Osteoblast (primary cell): ENCODE data around the gene CCDC102B. TPM values are rescaled to one million over a fixed set of nuclear protein-coding genes. Genes with fewer than 3 reads are reported as not detected.

Experiments used
- DNase-seq: peaks from one replicate; pipeline ENCODE4 v3.0.0; 2011; ENCODE audit warnings: low spot score, mixed read lengths; ENCODE audit not compliant: insufficient read length; ENCODE audit errors: missing footprints
- H2AFZ ChIP-seq: 2 replicates; pipeline ENCODE4 v1.6.0; 2011; ENCODE audit warnings: mild to moderate bottlenecking, low read length
- H3K27ac ChIP-seq: 2 replicates; pipeline ENCODE4 v1.5.1; 2011; ENCODE audit warnings: mild to moderate bottlenecking, low read depth, low read length, moderate library complexity
- H3K27me3 ChIP-seq: 2 replicates; pipeline ENCODE4 v1.6.0; 2012; ENCODE audit warnings: mild to moderate bottlenecking, control low read depth, inconsistent platforms, low read length, moderate library complexity; ENCODE audit not compliant: insufficient read depth
- H3K36me3 ChIP-seq: 2 replicates; pipeline ENCODE4 v1.5.1; 2011; ENCODE audit warnings: mild to moderate bottlenecking, low read length, control low read depth, moderate library complexity; ENCODE audit not compliant: insufficient read depth
- H3K4me1 ChIP-seq: 2 replicates; pipeline ENCODE4 v1.5.1; 2011; ENCODE audit warnings: mild to moderate bottlenecking, low read length, control low read depth, moderate library complexity; ENCODE audit not compliant: insufficient read depth
- H3K4me2 ChIP-seq: 2 replicates; pipeline ENCODE4 v1.6.0; 2011; ENCODE audit warnings: mild to moderate bottlenecking, low read length; ENCODE audit not compliant: insufficient read depth
- H3K4me3 ChIP-seq: fragments of 200-600 bp; sonication (generic); 3 replicates; pipeline ENCODE4 v1.5.1; 2012; ENCODE audit warnings: mild to moderate bottlenecking, low read length, inconsistent platforms; ENCODE audit not compliant: insufficient read depth
- H3K79me2 ChIP-seq: 2 replicates; pipeline ENCODE4 v1.6.0; 2012; ENCODE audit warnings: mild to moderate bottlenecking, low read length, control low read depth, inconsistent platforms; ENCODE audit not compliant: insufficient read depth
- H3K9me3 ChIP-seq: 2 replicates; pipeline ENCODE4 v1.5.1; 2011; ENCODE audit warnings: low read depth, low read length, control low read depth
- H4K20me1 ChIP-seq: 2 replicates; pipeline ENCODE4 v1.6.0; 2012; ENCODE audit warnings: mild to moderate bottlenecking, low read length, control low read depth; ENCODE audit not compliant: insufficient read depth
- CTCF ChIP-seq: IDR thresholded peaks from 2 replicates; pipeline ENCODE4 v1.5.1; 2011; ENCODE audit warnings: mild to moderate bottlenecking, low read depth, low read length, moderate library complexity; ENCODE audit errors: extremely low read depth
- total RNA-seq: library from RNA; depleted of rRNA; stranded (reverse); fragments of >200 nt; gene quantifications from 2 replicates; pipeline ENCODE4 v1.2.3, GENCODE V29; 2012

CCDC102B gene
- total RNA-seq, 1 donor: 9.4 TPM

DNA sequence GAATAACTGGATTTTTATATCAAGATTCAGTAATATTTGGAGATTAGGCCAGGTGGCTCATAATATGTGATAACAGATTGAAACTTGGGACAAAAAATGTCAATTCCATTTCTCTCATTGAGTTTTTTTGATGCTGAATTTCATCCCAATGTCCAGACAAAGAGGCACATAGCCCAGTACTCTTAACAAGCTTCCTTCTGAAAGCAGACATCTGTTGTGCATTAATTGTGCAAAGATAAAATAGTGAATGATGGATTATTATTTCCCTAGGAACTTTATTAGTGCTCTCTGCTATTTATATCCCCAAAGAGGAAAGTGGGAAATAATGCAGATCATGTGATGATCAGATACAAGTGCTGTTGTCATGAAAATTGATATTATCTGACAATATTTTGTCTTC is 234.1 kb downstream of the CCDC102B start:
- no peak overlapping the region for H2AFZ ChIP-seq
- no peak overlapping the region for H3K4me3 ChIP-seq
- no peak overlapping the region for H3K27ac ChIP-seq
- no peaks in the 10 kb centered on the region for H3K36me3 ChIP-seq
- no peaks in the 10 kb centered on the region for H3K27me3 ChIP-seq
- H3K4me2 ChIP-seq: no peak overlapping the region
- no peaks in the 10 kb centered on the region for H3K9me3 ChIP-seq
- no peaks in the 10 kb centered on the region for H3K79me2 ChIP-seq
- H4K20me1 ChIP-seq: no peaks in the 10 kb centered on the region
- no peak for TF ChIP-seq CTCF
- H3K4me1 ChIP-seq: no peaks in the 10 kb centered on the region
- DNase-seq: no peak

DNA sequence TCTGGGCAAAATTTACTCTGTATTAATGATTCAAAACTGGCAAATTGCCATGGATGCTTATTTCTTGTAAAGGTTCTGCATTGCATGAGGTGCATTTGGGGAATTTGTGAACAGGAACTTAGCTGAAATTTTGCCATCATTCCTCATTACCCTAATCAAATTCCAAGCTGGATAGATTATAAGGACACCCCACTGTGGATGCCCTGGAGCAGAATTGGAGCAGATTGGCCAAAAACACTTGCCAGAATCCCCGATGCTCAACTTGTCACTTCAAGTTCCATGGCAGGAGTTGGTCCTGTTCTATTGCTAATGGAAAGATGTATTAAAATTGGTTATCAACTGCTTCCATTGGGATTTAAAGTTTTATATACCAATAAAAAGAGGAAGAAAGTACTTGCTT is 237.9 kb downstream of the CCDC102B start:
- H3K79me2 ChIP-seq: no peaks in the 10 kb centered on the region
- no peak overlapping the region for H2AFZ ChIP-seq
- H3K27me3 ChIP-seq: no peaks in the 10 kb centered on the region
- no peak overlapping the region for H3K27ac ChIP-seq
- H3K4me3 ChIP-seq: no peak overlapping the region
- no peaks in the 10 kb centered on the region for H3K9me3 ChIP-seq
- no peak for DNase-seq
- H3K4me1 ChIP-seq: no peaks in the 10 kb centered on the region
- H3K36me3 ChIP-seq: no peaks in the 10 kb centered on the region
- H3K4me2 ChIP-seq: no peak overlapping the region
- no peak for TF ChIP-seq CTCF
- H4K20me1 ChIP-seq: no peaks in the 10 kb centered on the region

DNA sequence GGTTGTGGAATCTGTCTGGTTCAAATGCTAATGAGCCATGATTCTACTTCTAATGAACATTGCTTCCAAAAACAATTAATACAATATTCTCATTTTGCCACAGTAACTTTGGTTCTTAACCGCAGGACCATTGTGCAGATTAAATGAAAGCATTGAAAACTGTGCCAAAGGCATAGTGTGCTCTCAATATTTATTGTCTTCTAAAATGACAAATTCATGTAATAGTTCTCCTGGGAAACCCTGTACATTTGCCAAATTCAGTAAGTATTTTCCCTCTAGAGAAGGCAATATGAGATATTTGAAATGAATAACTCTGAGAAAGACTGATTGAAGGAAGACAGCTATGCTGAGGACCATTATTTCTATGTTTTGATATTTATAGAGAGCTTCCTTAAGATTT is 246.3 kb downstream of the CCDC102B start:
- Histone ChIP-seq H3K4me2 (no peak overlapping the region), H3K79me2 (no peaks in the 10 kb centered on the region), H2AFZ (no peak overlapping the region), H4K20me1 (no peaks in the 10 kb centered on the region), H3K4me1 (no peaks in the 10 kb centered on the region), H3K4me3 (no peak overlapping the region), H3K9me3 (no peaks in the 10 kb centered on the region), H3K36me3 (no peaks in the 10 kb centered on the region), H3K27ac (no peak overlapping the region), H3K27me3 (no peaks in the 10 kb centered on the region)
- DNase-seq: no peak
- no peak for TF ChIP-seq CTCF

- no peak overlapping the region for H3K4me3 ChIP-seq
- H2AFZ ChIP-seq: no peak overlapping the region
- H3K4me2 ChIP-seq: no peak overlapping the region
- no peaks in the 10 kb centered on the region for H3K4me1 ChIP-seq
- no peaks in the 10 kb centered on the region for H4K20me1 ChIP-seq
- no peaks in the 10 kb centered on the region for H3K36me3 ChIP-seq
- no peak overlapping the region for H3K27ac ChIP-seq
- H3K9me3 ChIP-seq: no peaks in the 10 kb centered on the region
- DNase-seq: no peak
- H3K79me2 ChIP-seq: no peaks in the 10 kb centered on the region
- no peak for TF ChIP-seq CTCF
- H3K27me3 ChIP-seq: no peaks in the 10 kb centered on the region
These were observed 266.2 kb downstream of the CCDC102B start for GRCh38 chr18:69064063-69064462.
